Hepatocyte (in vitro differentiated cells): ENCODE measurements around the gene HCLS1. TPM values are rescaled to one million over a fixed set of nuclear protein-coding genes. Genes with fewer than 3 reads are reported as not detected.

Experiments
- DNase-seq: peaks from one replicate; pipeline ENCODE4 v3.0.0-alpha.2; 2016; ENCODE audit warnings: low spot score
- H2AFZ ChIP-seq: fragments of 200-600 bp; sonication (generic); 2 replicates; pipeline ENCODE4 v1.6.0; 2016; ENCODE audit warnings: antibody characterized with exemption, mild to moderate bottlenecking
- H3K27ac ChIP-seq: fragments of 200-600 bp; sonication (generic); 2 replicates; pipeline ENCODE4 v1.5.1; 2016; ENCODE audit warnings: mild to moderate bottlenecking
- H3K27me3 ChIP-seq: fragments of 200-600 bp; sonication (generic); 2 replicates; pipeline ENCODE4 v1.6.1; 2016
- H3K36me3 ChIP-seq: fragments of 200-600 bp; sonication (generic); replicated peaks from 2 replicates; pipeline ENCODE4 v1.5.1; 2016; ENCODE audit warnings: low read depth; ENCODE audit not compliant: insufficient read depth
- H3K4me1 ChIP-seq: fragments of 200-600 bp; sonication (generic); 2 replicates; pipeline ENCODE4 v1.5.1; 2016; ENCODE audit warnings: mild to moderate bottlenecking, moderate library complexity; ENCODE audit not compliant: insufficient read depth
- H3K4me2 ChIP-seq: fragments of 200-600 bp; sonication (generic); 2 replicates; pipeline ENCODE4 v1.6.0; 2016
- H3K4me3 ChIP-seq: fragments of 200-600 bp; sonication (generic); 2 replicates; pipeline ENCODE4 v1.5.1; 2016; ENCODE audit warnings: mild to moderate bottlenecking
- H3K79me2 ChIP-seq: fragments of 200-600 bp; sonication (generic); 2 replicates; pipeline ENCODE4 v1.6.0; 2017; ENCODE audit warnings: mild to moderate bottlenecking
- H3K9me2 ChIP-seq: fragments of 200-600 bp; sonication (generic); replicated peaks from 2 replicates; pipeline ENCODE4 v1.6.0; 2017; ENCODE audit warnings: mild to moderate bottlenecking; ENCODE audit not compliant: insufficient read depth
- H3K9me3 ChIP-seq: fragments of 200-600 bp; sonication (generic); 2 replicates; pipeline ENCODE4 v1.5.1; 2016; ENCODE audit warnings: low read depth, mild to moderate bottlenecking
- H4K20me1 ChIP-seq: fragments of 200-600 bp; sonication (generic); 2 replicates; pipeline ENCODE4 v1.6.0; 2016; ENCODE audit warnings: mild to moderate bottlenecking; ENCODE audit not compliant: insufficient read depth, poor library complexity, severe bottlenecking
- CTCF ChIP-seq: fragments of 200-600 bp; sonication (generic); IDR thresholded peaks from 2 replicates; pipeline ENCODE4 v1.5.1; 2016; ENCODE audit warnings: antibody characterized with exemption, mild to moderate bottlenecking; ENCODE audit not compliant: poor library complexity
- EZH2 ChIP-seq: fragments of 200-600 bp; sonication (generic); IDR thresholded peaks from 2 replicates; pipeline ENCODE4 v1.6.1; 2016; ENCODE audit warnings: antibody characterized with exemption, mild to moderate bottlenecking, borderline replicate concordance
- EZH2phosphoT487 ChIP-seq: fragments of 200-600 bp; sonication (generic); IDR thresholded peaks from one replicate; pipeline ENCODE4 v1.6.1; 2018; ENCODE audit warnings: antibody characterized with exemption, mild to moderate bottlenecking, low read depth, moderate library complexity; ENCODE audit not compliant: unreplicated experiment, severe bottlenecking
- WGBS: methylation state at CpG from one replicate; pipeline ENCODE4 v1.1.6; 2016; ENCODE audit warnings: low lambda C conversion rate; ENCODE audit errors: missing lambda C conversion rate; 5-methylcytosine and 5-hydroxymethylcytosine counted together
- polyA plus RNA-seq: library from polyadenylated mRNA; unstranded; fragments of >200 nt; fragmentation: Nextera tagmentation; extraction: Ambion mirVana; gene quantifications from 2 replicates; pipeline ENCODE4 v1.2.1, GENCODE V29; 2016
- total RNA-seq: library from RNA; depleted of rRNA; stranded (reverse); fragments of >200 nt; gene quantifications from 2 replicates; pipeline ENCODE4 v1.2.3, GENCODE V29; 2014

The HCLS1 gene
- total and polyA plus RNA-seq, 2 experiments from 2014 or later: 1.3 TPM; not detected in 1

DNA sequence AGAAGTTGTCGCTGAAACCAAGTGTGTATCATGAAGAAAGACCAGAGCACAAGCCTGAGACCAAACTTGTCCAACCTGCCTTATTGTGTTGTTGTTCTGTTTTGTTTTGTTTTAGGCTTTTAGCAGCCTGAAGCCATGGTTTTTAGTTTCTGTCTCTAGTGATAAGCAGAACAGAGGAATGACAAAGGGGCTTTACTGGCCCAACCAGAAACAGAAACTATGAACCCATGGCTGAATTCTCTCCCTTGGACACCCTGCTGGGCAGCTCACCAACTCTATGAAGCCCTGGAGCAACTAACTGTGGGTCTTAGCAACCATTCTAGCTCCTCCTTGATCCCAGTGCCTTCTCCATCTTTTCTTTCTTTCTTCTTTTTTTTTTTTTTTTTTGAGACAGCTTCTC, 30.3 kb downstream of the HCLS1 start:
- Histone ChIP-seq H3K79me2 (no peaks in the 10 kb centered on the region), H3K9me3 (no peaks in the 10 kb centered on the region), H3K27ac (no peak overlapping the region), H3K4me2 (no peak overlapping the region), H2AFZ (no peak overlapping the region), H3K27me3 (no peaks in the 10 kb centered on the region), H3K4me3 (no peak overlapping the region), H3K36me3 (no peaks in the 10 kb centered on the region), H3K4me1 (no peaks in the 10 kb centered on the region), H3K9me2 (no peaks in the 10 kb centered on the region), H4K20me1 (no peaks in the 10 kb centered on the region)
- WGBS: 89% methylated on average over 1 of the region's 1 CpG
- TF ChIP-seq EZH2 (no peak), CTCF (no peak), EZH2phosphoT487 (no peak)
- DNase-seq: no peak

DNA sequence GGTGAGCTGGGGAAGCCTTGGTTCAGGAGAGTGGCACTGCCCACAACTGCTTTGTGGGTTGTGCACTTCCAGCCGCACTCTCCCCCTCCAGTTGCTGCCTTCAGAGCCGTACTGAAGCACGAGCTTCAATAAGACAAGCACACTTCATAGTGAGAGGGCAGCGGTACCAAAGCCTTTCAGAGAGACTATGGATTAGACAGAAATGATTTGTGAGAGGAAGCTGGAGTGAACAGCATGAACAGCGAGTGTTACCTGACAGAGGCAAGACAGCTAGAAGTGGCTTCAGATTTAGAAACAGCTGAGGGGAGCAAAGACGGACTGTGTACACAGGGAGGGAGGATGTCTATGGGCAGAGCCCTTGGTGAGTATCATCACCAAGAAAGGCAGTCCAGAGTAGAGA, 31.1 kb downstream of the HCLS1 start:
- H3K4me2 ChIP-seq: no peak overlapping the region
- TF ChIP-seq CTCF: no peak
- no peak for TF ChIP-seq EZH2phosphoT487
- no peak for TF ChIP-seq EZH2
- no peaks in the 10 kb centered on the region for H3K4me1 ChIP-seq
- H3K27me3 ChIP-seq: no peaks in the 10 kb centered on the region
- H3K4me3 ChIP-seq: no peak overlapping the region
- DNase-seq: no peak
- no peak overlapping the region for H2AFZ ChIP-seq
- no peaks in the 10 kb centered on the region for H3K9me2 ChIP-seq
- H3K9me3 ChIP-seq: no peaks in the 10 kb centered on the region
- no peak overlapping the region for H3K27ac ChIP-seq
- H4K20me1 ChIP-seq: no peaks in the 10 kb centered on the region
- 87% methylated on average over 6 of the region's 6 CpGs for WGBS
- no peaks in the 10 kb centered on the region for H3K36me3 ChIP-seq
- H3K79me2 ChIP-seq: no peaks in the 10 kb centered on the region

- H3K9me3 ChIP-seq: no peaks in the 10 kb centered on the region
- WGBS: 73% methylated on average over 3 of the region's 3 CpGs
- TF ChIP-seq CTCF (no peak), EZH2 (no peak), EZH2phosphoT487 (no peak)
- H3K36me3 ChIP-seq: no peaks in the 10 kb centered on the region
- H4K20me1 ChIP-seq: no peaks in the 10 kb centered on the region
- no peaks in the 10 kb centered on the region for H3K9me2 ChIP-seq
- no peak overlapping the region for H2AFZ ChIP-seq
- no peaks in the 10 kb centered on the region for H3K4me1 ChIP-seq
- no peaks in the 10 kb centered on the region for H3K27me3 ChIP-seq
- no peak overlapping the region for H3K27ac ChIP-seq
- no peak overlapping the region for H3K4me3 ChIP-seq
- no peaks in the 10 kb centered on the region for H3K79me2 ChIP-seq
- no peak overlapping the region for H3K4me2 ChIP-seq
- no peak for DNase-seq
Observed at GRCh38 chr3:121627622-121628021, 33.1 kb downstream of the HCLS1 start.

DNA sequence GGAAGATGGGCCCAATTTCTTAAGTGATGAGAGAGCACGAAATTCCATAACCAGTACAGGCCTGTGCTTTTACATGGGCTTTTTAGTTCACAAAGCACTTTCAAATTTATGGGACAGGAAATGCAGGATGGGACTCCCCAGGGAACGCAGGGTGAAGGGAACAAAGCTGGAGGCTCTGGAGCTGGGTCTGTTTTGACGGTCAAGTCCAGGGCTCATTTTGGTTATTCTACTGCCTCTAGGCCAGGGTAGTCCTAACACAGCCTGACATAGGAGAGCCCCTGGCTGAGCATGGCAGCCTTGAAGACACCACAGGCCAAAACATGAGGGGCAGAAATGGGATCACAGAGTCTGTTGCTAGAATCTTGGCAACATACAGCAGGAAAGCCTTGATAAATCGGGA, 33.5 kb downstream of the HCLS1 start:
- Histone ChIP-seq H3K4me3 (no peak overlapping the region), H4K20me1 (no peaks in the 10 kb centered on the region), H3K27ac (no peak overlapping the region), H3K9me3 (no peaks in the 10 kb centered on the region), H3K79me2 (no peaks in the 10 kb centered on the region), H3K4me2 (no peak overlapping the region), H3K27me3 (no peaks in the 10 kb centered on the region), H2AFZ (no peak overlapping the region), H3K36me3 (no peaks in the 10 kb centered on the region), H3K4me1 (no peaks in the 10 kb centered on the region), H3K9me2 (no peaks in the 10 kb centered on the region)
- no peak for TF ChIP-seq CTCF
- TF ChIP-seq EZH2phosphoT487: no peak
- TF ChIP-seq EZH2: no peak
- 86% methylated on average over 4 of the region's 4 CpGs for WGBS
- DNase-seq: no peak
